GM12891 (cell line): ENCODE data around the gene SH2D4B.
A peak's percentile ranks its signal among the peaks of the same experiment; 100 is the strongest.

ENCODE experiments used
- DNase-seq: peaks from one replicate; pipeline ENCODE4 v3.0.0; 2011; ENCODE audit warnings: low spot score; ENCODE audit not compliant: insufficient read length
- FAIRE-seq: peaks from 2 replicates; lab custom pipeline; 2011; peaks lifted over from hg19 to GRCh38; lab: Jason Lieb, UNC
- PAX5 ChIP-seq: IDR thresholded peaks from 2 replicates; pipeline ENCODE4 v1.6.1; 2011; ENCODE audit warnings: low read length, moderate library complexity, mild to moderate bottlenecking; ENCODE audit not compliant: insufficient read depth, severe bottlenecking
- POLR2A ChIP-seq: IDR thresholded peaks from 2 replicates; pipeline ENCODE4 v1.6.1; 2011; ENCODE audit warnings: low read depth, low read length, control low read depth
- POLR2AphosphoS5 ChIP-seq: IDR thresholded peaks from 2 replicates; pipeline ENCODE4 v1.6.1; 2011; ENCODE audit warnings: low read depth, low read length, control low read depth
- POU2F2 ChIP-seq: IDR thresholded peaks from 2 replicates; pipeline ENCODE4 v1.6.1; 2011; ENCODE audit warnings: low read depth, mild to moderate bottlenecking, control low read depth, low read length, moderate library complexity
- SPI1 ChIP-seq: IDR thresholded peaks from 2 replicates; pipeline ENCODE4 v1.6.1; 2011; ENCODE audit warnings: low read depth, low read length, control low read depth
- TAF1 ChIP-seq: IDR thresholded peaks from 2 replicates; pipeline ENCODE4 v1.6.1; 2011; ENCODE audit warnings: low read depth, low read length, control low read depth

The SH2D4B gene

DNA sequence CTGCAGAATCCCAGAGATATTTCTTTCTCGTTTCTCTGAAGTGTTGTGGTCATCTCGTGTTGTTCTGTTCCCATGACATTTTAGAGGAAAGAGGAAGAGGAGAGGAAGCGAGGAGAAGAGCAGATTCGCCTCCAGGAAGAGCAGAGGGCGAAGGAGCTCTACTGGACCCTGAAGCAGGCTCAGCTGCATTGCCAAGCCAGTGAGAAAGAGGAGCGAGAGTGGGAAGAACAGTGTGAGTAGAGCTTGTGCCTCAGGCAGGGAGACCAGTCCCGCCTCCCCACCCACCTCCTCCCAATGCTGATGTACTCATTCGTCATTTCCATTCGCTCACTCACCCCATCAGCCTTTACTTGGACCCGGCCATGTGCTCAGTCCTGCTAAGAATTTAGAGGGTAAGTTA is 50.8 kb downstream of the SH2D4B start:
- DNase-seq (no peak), FAIRE-seq (no peak)
- TF ChIP-seq POLR2AphosphoS5 (no peak), POLR2A (no peak), PAX5 (no peak), TAF1 (no peak), POU2F2 (no peak), SPI1 (no peak)

DNA sequence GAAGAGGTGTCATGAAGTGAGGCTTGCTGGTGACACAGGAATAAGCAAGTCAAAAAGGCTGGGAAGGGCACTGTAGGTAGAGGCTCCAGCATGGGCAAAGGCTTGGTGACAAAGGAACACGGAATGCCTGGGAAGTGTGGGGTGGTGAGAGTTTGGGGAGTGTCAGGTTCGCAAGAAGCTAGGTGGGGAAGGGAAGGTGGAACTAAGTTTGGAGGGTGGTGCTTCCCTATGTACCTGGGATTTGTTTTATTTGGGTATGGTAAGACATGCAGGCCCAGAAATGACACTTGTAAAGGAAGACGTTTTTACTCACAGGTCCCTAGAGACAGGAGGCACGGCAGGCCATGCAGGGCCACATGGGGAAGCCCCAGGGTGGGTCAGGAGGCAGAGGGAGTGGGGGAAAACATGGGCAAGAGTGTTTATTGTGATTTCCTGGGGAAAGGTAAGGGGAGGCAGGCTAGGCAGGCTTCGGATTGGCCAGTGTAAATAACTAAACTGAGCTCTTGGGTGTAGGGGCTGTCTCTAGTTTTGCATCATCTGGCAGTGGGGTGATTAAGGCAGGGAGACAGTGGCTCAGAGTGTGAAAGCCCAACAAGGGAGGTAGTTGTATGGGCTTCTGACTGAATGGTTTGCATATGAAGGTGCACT is 52.1 kb downstream of the SH2D4B start:
- FAIRE-seq, result peak; percentile 60
- no peak for TF ChIP-seq POLR2A
- TF ChIP-seq POLR2AphosphoS5, result no peak
- TF ChIP-seq TAF1, result no peak
- no peak for TF ChIP-seq SPI1
- TF ChIP-seq PAX5, result no peak
- TF ChIP-seq POU2F2, result no peak
- DNase-seq, result no peak

DNA sequence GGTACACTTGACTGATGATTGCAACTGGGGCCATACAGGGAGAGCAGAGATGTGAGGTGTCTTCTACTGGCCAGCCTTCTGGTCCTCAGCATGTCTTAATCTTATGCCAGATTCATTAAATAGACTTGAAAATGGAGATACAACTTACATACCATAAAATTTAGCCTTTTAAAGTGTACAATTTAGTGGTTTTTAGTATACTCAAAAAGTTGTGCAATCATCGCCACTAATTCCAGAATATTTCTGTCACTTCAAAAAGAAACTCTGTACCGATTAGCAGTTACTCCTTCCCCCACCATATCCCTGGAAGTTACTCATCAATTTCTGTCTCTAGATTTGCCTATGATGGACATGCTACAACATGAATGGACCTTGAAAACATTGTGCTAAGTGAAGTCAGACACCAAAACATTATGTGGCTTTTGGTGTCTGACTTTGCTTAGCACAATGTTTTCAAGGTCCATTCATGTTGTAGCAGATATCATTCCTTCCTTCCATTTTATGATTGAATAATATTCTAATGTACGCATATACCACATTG is 53.0 kb downstream of the SH2D4B start:
- peak; percentile 28 for FAIRE-seq
- TF ChIP-seq POLR2A, result no peak
- TF ChIP-seq PAX5, result no peak
- no peak for TF ChIP-seq POLR2AphosphoS5
- TF ChIP-seq TAF1, result no peak
- TF ChIP-seq POU2F2, result no peak
- TF ChIP-seq SPI1, result no peak
- no peak for DNase-seq

DNA sequence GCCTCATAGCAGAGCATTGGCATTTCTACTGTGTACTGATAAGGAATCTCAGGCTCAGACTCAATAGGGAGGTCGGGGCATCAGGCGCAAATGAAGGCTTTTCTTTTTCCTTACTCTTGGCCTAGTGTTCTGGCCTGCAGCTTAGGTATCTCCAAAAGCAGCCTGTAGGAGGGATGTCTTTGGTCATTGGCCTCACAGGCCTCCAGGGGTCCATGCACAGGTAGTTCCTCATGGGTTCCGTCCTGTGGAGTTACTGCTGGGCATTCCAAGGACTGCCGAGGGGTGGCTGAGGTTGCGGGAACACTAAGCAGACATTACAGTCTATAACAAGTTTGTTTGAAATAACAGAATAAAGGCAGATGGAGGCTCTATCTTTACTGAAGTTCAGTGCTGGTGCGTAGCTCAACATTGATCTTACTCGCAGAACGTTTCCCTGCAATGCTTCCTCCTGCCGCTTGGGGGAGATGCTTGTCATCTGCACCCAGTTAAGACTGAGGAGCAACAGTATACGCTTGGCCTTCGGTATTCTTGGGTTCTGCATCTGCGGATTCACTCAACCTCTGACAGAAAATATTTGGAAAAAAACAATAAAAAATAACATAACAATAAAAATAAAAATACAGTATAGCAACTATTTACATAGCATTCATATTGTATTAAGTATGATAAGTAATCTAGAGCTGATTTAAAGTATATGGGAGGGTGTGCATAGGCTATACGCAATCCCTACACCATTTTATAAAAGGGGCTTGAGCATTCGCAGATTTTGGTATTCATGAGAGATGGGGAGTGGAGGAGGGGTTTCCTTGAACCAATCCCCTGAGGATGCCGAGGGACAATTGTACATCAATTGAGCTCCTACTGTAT is 58.9 kb downstream of the SH2D4B start:
- peak; percentile 30 for DNase-seq
- TF ChIP-seq POU2F2 (no peak), TAF1 (no peak), PAX5 (no peak), SPI1 (no peak), POLR2A (no peak), POLR2AphosphoS5 (no peak)
- FAIRE-seq, result peak; percentile 92

DNA sequence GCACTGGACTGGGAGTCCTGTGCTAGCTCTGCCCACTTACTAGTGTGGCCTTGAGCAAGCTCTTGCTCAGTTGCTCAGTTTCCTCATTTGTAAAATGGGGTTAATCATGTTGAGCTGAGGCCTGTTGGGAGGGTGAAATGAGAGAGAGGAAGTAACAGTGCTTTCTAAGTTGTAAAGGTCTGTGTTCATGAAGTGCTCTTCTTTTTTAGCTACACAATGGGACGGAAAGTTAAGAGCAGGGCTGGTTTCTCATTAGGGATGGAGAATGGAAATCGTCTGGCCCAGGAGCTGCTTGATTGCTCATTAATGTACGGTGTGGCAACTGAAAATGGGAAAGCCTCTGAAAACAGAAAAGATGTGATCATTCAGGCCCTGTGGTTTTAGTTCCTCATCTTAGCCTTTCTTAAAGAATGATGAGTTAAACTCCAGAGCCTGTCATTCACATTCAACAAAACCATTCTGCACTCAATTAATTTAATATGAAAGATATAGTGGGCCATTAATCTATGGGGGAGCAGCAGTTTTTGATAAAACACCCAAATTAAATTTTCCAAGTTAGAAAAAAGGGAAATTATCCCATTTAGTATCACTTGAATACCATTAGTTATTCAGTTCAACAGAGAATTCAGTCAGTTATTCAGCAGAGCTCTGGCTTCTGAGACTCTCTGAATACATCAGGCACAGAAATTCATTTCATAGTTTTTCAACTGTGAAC is 60.5 kb downstream of the SH2D4B start:
- FAIRE-seq, result peak; percentile 85
- DNase-seq, result no peak
- TF ChIP-seq SPI1, result peak; percentile 51
- TF ChIP-seq POLR2AphosphoS5, result no peak
- no peak for TF ChIP-seq POLR2A
- TF ChIP-seq TAF1, result no peak
- TF ChIP-seq POU2F2, result no peak
- no peak for TF ChIP-seq PAX5

DNA sequence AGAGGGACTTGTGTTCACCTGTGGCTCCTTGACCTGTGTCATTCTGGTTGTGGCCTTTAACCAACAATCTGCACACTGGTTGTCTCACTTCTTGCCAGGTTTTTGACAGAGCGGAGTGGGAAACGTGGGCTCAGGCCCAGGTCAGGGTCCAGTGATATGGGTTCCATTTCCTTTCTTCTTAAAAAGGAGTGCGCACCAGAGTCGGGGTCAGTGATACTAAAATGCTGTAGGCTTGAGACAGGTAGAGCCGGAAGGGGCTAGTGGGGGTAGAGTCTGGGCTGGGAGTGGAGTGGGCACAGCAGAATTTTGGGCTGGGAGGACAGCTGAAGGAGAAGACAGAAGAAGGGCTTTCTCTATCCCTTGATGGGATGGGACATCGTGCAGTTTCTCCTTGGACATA is 61.2 kb downstream of the SH2D4B start:
- TF ChIP-seq POLR2A, result no peak
- TF ChIP-seq PAX5, result no peak
- no peak for TF ChIP-seq SPI1
- no peak for TF ChIP-seq POU2F2
- no peak for TF ChIP-seq POLR2AphosphoS5
- TF ChIP-seq TAF1, result no peak
- FAIRE-seq, result peak; percentile 54
- DNase-seq, result no peak

DNA sequence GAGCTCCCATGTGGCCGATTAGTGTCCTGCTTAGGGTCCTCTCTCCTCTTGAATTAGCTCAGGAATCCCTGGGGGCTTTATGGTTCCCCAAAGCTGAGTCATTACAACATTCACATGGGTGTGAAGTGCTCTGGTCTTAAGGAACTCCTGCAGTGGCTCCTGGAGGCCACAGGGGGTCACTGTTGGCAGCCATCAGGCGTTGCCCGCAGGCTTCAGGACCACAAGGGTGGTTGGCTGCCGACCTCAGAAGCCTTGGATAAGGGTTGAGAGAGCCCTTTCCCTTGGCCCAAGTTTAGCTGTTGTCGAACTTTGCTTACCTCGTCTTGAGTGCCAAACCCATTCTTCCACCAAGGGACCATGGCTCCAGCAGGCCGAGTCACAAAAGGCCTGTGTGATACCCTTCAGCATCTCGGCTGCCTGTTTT is 61.7 kb downstream of the SH2D4B start:
- DNase-seq, result peak; percentile 41
- FAIRE-seq, result peak; percentile 60
- TF ChIP-seq POLR2A (no peak), SPI1 (no peak), PAX5 (no peak), TAF1 (no peak), POLR2AphosphoS5 (no peak), POU2F2 (no peak)

DNA sequence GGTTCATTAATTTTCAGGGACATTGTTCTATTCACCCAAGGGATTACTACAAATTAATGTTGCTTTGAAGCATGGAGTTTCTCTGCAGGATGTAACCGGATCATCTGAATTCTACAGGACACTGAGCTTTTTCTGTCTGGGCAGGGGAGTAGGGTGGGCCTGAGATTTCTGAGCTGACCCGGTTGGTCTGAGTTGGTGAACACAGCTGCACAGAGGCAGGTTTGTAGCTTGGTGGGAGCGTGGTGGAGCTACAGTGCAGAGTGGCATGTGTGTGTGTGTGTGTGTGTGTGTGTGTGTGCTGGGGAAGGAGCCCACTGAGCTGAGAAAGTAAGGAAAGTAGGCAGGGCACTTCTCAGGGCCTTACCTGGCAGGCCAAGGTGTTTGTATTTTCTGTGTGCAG is 62.6 kb downstream of the SH2D4B start:
- no peak for TF ChIP-seq POLR2AphosphoS5
- no peak for TF ChIP-seq POLR2A
- DNase-seq, result no peak
- FAIRE-seq, result no peak

DNA sequence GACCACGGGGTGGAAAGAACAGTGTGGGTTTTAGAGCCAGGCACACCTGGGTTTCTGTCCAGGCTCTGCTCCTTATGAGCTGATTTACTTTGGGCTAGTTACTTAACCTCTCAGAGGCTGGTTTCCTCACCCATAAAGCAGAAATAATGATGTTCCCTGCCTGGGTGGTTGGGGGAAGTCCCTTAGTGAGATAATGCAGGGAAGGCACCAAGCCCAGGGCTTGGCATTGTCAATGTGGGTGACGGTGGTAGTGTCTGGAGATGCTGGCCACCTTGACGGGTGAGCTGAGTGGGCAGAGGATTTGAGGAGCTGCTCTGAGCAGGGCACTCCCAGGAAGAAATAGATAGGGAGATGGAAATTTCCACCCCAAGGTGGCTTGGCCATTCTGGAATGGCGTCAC is 65.2 kb downstream of the SH2D4B start:
- DNase-seq (no peak), FAIRE-seq (no peak)
- TF ChIP-seq PAX5, result no peak
- TF ChIP-seq POLR2A, result no peak
- no peak for TF ChIP-seq SPI1
- no peak for TF ChIP-seq POU2F2
- TF ChIP-seq POLR2AphosphoS5, result no peak
- TF ChIP-seq TAF1, result no peak
